Heart left ventricle (tissue), 16 donors: ENCODE measurements around the gene CCR9. TPM values are rescaled to one million over a fixed set of nuclear protein-coding genes. Genes with fewer than 3 reads are reported as not detected.
A peak's percentile ranks its signal among the peaks of the same experiment; 100 is the strongest.

Source experiments
- ATAC-seq, 4 donors: fragments of 200-7000 bp; cut with Tn5 transposase; one replicate each; pipeline ENCODE4 v1.9.1; 2020 to 2022; ENCODE audit warnings: moderate library complexity in 4 of 4, mild to moderate bottlenecking in 3 of 4, moderate number of reproducible peaks in 1 of 4
- DNase-seq, 5 donors: peaks; one replicate each; pipeline ENCODE4 v3.0.0-alpha.2; 2020
- H3K27ac ChIP-seq, 12 donors: fragments of 200-600 bp; sonication (generic) in 4 of 12; one replicate each; pipeline versions ENCODE4 v1.5.0 to v1.8.0; 2016 to 2022; ENCODE audit warnings: mild to moderate bottlenecking in 2 of 12
- H3K27me3 ChIP-seq, 9 donors: fragments of 200-600 bp; sonication (generic) in 2 of 9; one replicate each; pipeline versions ENCODE4 v1.5.1 to v1.8.0; 2016 to 2022; ENCODE audit warnings: mild to moderate bottlenecking in 3 of 9
- H3K36me3 ChIP-seq, 9 donors: fragments of 200-600 bp; sonication (generic) in 2 of 9; one replicate each; pipeline versions ENCODE4 v1.5.0 to v1.8.0; 2018 to 2022; ENCODE audit warnings: mild to moderate bottlenecking in 2 of 9
- H3K4me1 ChIP-seq, 12 donors: fragments of 200-600 bp; sonication (generic) in 4 of 12; one replicate each; pipeline versions ENCODE4 v1.5.0 to v1.8.0; 2016 to 2022; ENCODE audit warnings: mild to moderate bottlenecking in 3 of 12
- H3K4me3 ChIP-seq, 12 donors: fragments of 200-600 bp; sonication (generic) in 4 of 12; one replicate each; pipeline versions ENCODE4 v1.5.0 to v1.8.0; 2017 to 2022; ENCODE audit warnings: mild to moderate bottlenecking in 9 of 12, moderate library complexity in 4 of 12
- H3K9me3 ChIP-seq, 12 donors: fragments of 200-600 bp; sonication (generic) in 4 of 12; one replicate each; pipeline versions ENCODE4 v1.5.0 to v1.8.0; 2016 to 2022; ENCODE audit warnings: mild to moderate bottlenecking in 1 of 12
- POLR2A ChIP-seq, 2 donors: fragments of 450-650 bp; IDR thresholded peaks; one replicate each; pipeline ENCODE4 v1.6.1; 2017; ENCODE audit warnings: antibody characterized with exemption in 2 of 2, mild to moderate bottlenecking in 2 of 2, moderate library complexity in 2 of 2
- WGBS, 4 donors: extraction: QIAGEN DNeasy Blood & Tissue Kit in 2 of 4; methylation state at CpG; one replicate each; pipeline versions ENCODE4 v1.1.5 to v1.1.7; 2013 to 2018; 5-methylcytosine and 5-hydroxymethylcytosine counted together
- intact Hi-C, 10 donors: fragments of 100-400 bp; cut with DNase I; formaldehyde crosslinking; loops; one replicate each; pipeline versions ENCODE4 v1.11.1 to v1.14.2; 2022
- polyA plus RNA-seq, 2 donors: library from polyadenylated mRNA; stranded (reverse); fragments of 200-250 nt; gene quantifications; one replicate each; pipeline ENCODE4 v1.2.3, GENCODE V29; 2013
- total RNA-seq, 9 donors: library from RNA; depleted of rRNA in 2 of 9; stranded (reverse); fragments of >200 nt in 2 of 9; fragmentation: NEBNext Ultra II Directional in 3 of 9; extraction: Animal tissue kit (Norgen Biotek cat#: 25700) in 3 of 9; gene quantifications; one replicate each; pipeline versions ENCODE4 v1.1.0 to v1.2.4, GENCODE V29; 2016 to 2023
- TF ChIP-seq, protein P1 (sequence below), 12 donors: fragments of 200-600 bp; sonication (generic) in 4 of 12; IDR thresholded peaks; one replicate each; pipeline versions ENCODE4 v1.5.0 to v1.8.0; 2018 to 2022; ENCODE audit warnings: antibody characterized with exemption in 12 of 12, mild to moderate bottlenecking in 5 of 12
- donor health status: ischemic (EF 13 %, LVEDD 7.1; RV severe dilation, severe dysfunction).
- donor health status: healthy with polysubstance abuse.
- donor health status: DM: no; HTN: yes; CAD: no.
- donor health status: DM: no; HTN: no; CAD: no.
- donor health status: ischemic (EF 25% LVEDD 6.9; RV normal size, moderate dysfunction).
- donor health status: ischemic (EF 25% LVEDD 5.7; RV mildly dilated, moderate dysfunction).
- donor health status: healthy.
- donor health status: DM: yes; HTN: yes; CAD: no.
- donor health status: ischemic (EF 35%, LVEDD 5.7; RV mildly dilated, moderate dysfunction).
- donor health status: nonischemic (EF 11% LVEDD 7.7; RV severe dilation, severe dysfunction).
- donor health status: DM: yes; HTN: yes; CAD: no.
- donor health status: PGD.
- donor health status: ischemic (EF 29% LVEDD 5.4; RV normal size, mild dysfunction).
- donor health status: nonischemic (EF 23%, LVEDD 6.1; RV moderate dilation, normal function).

The CCR9 gene
- total and polyA plus RNA-seq, 11 donors = 0.03 TPM; not detected in 10

DNA sequence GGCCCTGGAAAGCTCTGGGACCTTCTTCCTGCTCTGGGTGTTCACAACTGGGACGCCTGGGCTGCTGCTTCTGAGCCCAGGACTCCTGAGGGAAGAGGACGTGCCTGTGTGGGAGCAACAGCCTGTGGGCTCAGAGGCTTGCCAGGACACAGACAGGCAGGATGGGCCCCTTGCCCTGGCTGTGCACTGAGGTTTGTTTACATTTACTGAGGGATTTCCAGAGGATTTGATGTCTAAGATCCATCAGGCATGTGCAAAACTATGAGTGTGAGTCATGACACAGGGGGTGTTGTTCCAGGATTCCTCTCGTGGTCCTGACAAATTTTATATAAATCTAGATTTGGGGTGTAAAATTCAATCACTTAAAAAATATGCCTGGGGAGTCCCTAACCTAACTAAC, 10.6 kb downstream of the CCR9 start:
- ATAC-seq = no peak
- Histone ChIP-seq H3K9me3 (peaks cover 0 to 4% (median 0%) of the 10 kb centered on the region in 12 donors), H3K27me3 (no peaks in the 10 kb centered on the region), H3K27ac (no peak overlapping the region), H3K4me1 (no peaks in the 10 kb centered on the region), H3K4me3 (no peak overlapping the region), H3K36me3 (no peaks in the 10 kb centered on the region)
- DNase-seq = no peak
- TF ChIP-seq POLR2A (IDR thresholded peaks at IDR 0.05) = no peak
- TF ChIP-seq, protein P1, sequence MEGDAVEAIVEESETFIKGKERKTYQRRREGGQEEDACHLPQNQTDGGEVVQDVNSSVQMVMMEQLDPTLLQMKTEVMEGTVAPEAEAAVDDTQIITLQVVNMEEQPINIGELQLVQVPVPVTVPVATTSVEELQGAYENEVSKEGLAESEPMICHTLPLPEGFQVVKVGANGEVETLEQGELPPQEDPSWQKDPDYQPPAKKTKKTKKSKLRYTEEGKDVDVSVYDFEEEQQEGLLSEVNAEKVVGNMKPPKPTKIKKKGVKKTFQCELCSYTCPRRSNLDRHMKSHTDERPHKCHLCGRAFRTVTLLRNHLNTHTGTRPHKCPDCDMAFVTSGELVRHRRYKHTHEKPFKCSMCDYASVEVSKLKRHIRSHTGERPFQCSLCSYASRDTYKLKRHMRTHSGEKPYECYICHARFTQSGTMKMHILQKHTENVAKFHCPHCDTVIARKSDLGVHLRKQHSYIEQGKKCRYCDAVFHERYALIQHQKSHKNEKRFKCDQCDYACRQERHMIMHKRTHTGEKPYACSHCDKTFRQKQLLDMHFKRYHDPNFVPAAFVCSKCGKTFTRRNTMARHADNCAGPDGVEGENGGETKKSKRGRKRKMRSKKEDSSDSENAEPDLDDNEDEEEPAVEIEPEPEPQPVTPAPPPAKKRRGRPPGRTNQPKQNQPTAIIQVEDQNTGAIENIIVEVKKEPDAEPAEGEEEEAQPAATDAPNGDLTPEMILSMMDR (IDR thresholded peaks at IDR 0.05) = no peak
- intact Hi-C loops = no loop called here
- WGBS, 4 donors = 58 to 84% (median 61%) methylated on average over 3 of the region's 3 CpGs

DNA sequence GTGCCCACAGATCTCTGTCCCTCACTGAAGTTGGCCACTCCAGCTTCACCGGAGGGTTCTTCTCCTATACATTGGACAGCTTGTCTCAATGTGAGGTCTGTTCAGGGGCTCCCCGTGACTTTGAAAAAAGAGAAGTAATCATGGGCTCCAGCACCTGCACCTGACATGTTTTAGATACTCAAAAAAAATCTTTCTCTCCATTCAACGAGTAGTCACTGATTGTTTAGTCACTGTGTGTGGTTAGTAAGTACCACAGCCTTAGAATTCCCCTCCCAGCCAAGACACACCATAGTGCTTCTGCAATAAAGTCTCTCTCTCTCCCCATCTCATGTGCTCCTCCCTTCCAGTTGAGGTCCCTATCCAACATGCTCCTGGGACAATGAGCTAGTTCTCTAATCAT, 18.6 kb downstream of the CCR9 start:
- intact Hi-C loops = no loop called here
- no peaks in the 10 kb centered on the region for H3K36me3 ChIP-seq
- no peak for DNase-seq

DNA sequence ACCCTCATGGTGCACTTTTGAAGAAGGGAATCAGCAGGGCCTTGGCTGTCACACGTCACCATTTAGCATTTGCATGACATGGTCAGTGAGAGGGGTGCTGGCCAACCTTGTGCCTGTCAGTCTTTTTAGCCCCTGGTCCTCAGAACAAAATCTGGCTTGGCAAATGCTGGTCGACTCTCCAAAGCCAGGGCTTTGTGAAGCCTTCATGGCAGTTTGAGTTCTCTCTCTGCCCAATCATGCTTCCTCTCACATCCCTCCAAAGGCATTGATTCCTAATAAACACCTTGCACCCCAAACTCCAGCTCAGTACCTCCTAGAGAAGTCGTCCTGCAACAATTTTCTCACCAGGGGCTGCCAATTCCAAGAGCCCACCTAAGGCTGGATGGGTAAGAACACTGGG, 19.4 kb downstream of the CCR9 start:
- intact Hi-C loops = no loop called here
- WGBS, 4 donors = 82 to 88% (median 85%) methylated on average over 3 of the region's 3 CpGs
- DNase-seq (no peak), ATAC-seq (no peak)
- Histone ChIP-seq H3K27ac (no peak overlapping the region), H3K4me3 (no peak overlapping the region), H3K27me3 (no peaks in the 10 kb centered on the region), H3K4me1 (peaks cover 0 to 9% (median 0%) of the 10 kb centered on the region in 12 donors), H3K9me3 (no peaks in the 10 kb centered on the region), H3K36me3 (no peaks in the 10 kb centered on the region)
- TF ChIP-seq, protein P1 (IDR thresholded peaks at IDR 0.05) = no peak
- no peak for TF ChIP-seq POLR2A (IDR thresholded peaks at IDR 0.05)

More for the DNA sequence above, 18.6 kb downstream of the CCR9 start:
- H3K4me3 ChIP-seq = no peak overlapping the region
- 84 to 95% (median 88%) methylated on average over 3 of the region's 3 CpGs for WGBS, 4 donors
- no peak overlapping the region for H3K27ac ChIP-seq
- peaks cover 0 to 9% (median 0%) of the 10 kb centered on the region in 12 donors for H3K4me1 ChIP-seq
- ATAC-seq = no peak
- TF ChIP-seq POLR2A (IDR thresholded peaks at IDR 0.05) = no peak
- TF ChIP-seq, protein P1 (IDR thresholded peaks at IDR 0.05) = no peak
- no peaks in the 10 kb centered on the region for H3K27me3 ChIP-seq
- H3K9me3 ChIP-seq = no peaks in the 10 kb centered on the region

DNA sequence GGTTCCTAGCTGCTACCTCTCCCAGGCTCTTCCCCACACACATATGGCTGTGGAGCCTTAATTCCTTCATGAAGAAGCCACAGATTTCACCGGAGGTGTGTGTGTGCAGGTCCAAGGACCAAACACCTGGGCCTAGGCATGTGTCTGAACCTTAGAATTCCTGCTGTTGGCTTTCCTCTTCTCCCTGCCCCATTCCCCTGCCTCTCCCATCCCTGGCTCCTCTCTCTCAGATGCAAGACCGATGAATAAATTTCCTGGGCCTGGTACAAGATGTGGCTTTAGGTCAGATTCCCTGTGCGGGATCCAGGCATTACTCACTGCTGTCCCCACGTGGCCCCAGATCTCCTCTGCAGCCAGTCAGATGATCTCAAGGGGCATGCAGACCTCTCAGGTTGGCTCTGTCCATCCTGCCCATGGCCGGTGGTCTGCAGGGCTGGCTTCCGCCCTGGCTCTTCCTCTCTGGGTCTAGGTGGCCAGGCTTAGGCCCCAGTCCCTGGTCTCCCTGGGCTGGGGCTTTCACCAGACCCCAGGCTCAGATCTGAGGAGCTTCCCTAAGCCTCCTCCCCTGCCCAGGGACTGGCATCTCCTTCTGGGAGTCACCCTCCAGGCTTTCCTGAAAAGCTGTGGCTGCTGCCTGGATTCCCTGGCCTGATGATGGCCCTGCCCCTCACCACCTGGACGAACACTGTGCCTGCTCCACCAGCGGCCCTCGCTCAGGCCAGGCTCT, 20.5 kb downstream of the CCR9 start:
- Histone ChIP-seq H3K27me3 (no peaks in the 10 kb centered on the region), H3K4me3 (no peak overlapping the region), H3K4me1 (peaks cover 0 to 9% (median 0%) of the 10 kb centered on the region in 12 donors), H3K36me3 (no peaks in the 10 kb centered on the region), H3K27ac (no peak overlapping the region), H3K9me3 (no peaks in the 10 kb centered on the region)
- no peak for TF ChIP-seq POLR2A (IDR thresholded peaks at IDR 0.05)
- TF ChIP-seq, protein P1 (IDR thresholded peaks at IDR 0.05) = peak in 5 of 12 donors; percentile 21 to 48 (median 32)
- ATAC-seq = peak in 1 of 4 donors; percentile 45
- 66 to 78% (median 74%) methylated on average over 8 to 9 of the region's 9 CpGs for WGBS, 4 donors
- DNase-seq = no peak
- intact Hi-C loops = no loop called here
